ENCODE measurements around the gene FAM168A. TPM values are rescaled to one million over a fixed set of nuclear protein-coding genes. Genes with fewer than 3 reads are reported as not detected.
A peak's percentile ranks its signal among the peaks of the same experiment; 100 is the strongest.

Gene FAM168A
- total and polyA plus RNA-seq, 9 of the 15 experiments (the other 6 are each of a cell fraction or from before 2014, with no cell fraction given) = 0.44 to 7.2 (median 2.9) TPM

DNA sequence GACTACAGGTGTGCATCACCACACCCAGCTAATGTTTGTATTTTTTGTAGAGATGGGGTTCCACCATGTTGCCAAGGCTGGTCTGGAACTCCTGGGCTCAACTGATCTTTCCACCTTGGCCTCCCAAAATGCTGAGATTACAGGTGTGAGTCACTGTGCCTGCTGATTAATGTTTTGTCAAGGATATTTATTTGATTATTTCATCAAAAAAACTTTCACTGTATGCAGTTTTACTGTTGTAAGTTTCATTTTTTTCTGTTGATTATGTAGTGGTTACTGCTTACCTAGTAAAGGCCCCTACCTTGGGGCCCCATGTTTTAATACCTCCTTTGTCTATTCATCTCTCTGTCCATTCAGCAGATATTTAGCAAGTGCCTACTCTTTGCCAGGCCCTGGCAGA lies 16.7 kb upstream of the FAM168A start (continued):
- TF ChIP-seq TCF7L2 (IDR thresholded peaks at IDR 0.05; ENCODE audit: low read depth, low read length) (no peak), ATF1 (CRISPR knock-in tag; IDR thresholded peaks at IDR 0.05) (no peak), ATF1 (tag; IDR thresholded peaks at IDR 0.05) (no peak), ZFP36 (IDR thresholded peaks at IDR 0.05; ENCODE audit: low read depth, low read length, partially characterized antibody) (no peak)

DNA sequence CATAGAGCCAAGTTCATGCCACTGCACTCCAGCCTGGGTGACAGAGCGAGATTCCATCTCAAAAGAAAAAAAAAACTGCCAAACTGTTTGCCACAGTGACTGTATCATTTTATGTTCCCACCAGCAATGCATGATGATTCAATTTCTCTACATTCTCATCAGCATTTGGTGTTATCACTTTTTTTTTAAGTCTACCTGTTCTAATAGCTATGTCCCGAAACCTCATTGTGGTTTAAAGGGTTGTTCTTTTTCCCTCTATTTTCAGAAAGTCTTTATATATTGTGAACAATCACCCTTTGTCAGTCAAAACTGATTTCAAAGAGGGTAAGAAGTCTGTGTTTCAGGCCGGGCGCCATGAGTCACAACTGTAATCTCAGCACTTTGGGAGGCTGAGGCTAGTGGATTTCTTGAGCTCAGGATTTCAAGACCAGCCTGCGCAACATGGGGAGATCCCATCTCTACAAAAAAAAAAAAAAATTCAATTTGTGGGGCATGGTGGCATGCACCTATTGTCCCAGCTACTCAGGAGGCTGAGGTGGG lies 14.8 kb upstream of the FAM168A start:
- in situ Hi-C loops (cut with MboI) = no loop called here
- intact Hi-C loops (cut with micrococcal nuclease) = no loop called here
- Histone ChIP-seq H3K4me1 (replicated peaks in 1 of 2; ENCODE audit: control insufficient read depth in 2 of 2, insufficient read depth in 2 of 2, low read length in 2 of 2) (no peaks in the 10 kb centered on the region), H3K36me3 (ENCODE audit: control insufficient read depth, insufficient read depth, low read length) (no peaks in the 10 kb centered on the region), H3K9me1 (ENCODE audit: control insufficient read depth, insufficient read depth, low read length) (no peaks in the 10 kb centered on the region), H3K4me2 (ENCODE audit: insufficient read depth, low read length) (no peak overlapping the region), H3K27ac (ENCODE audit: extremely low read depth, low read depth, low read length) (no peak overlapping the region), H2AFZ (ENCODE audit: low read depth, low read length) (no peak overlapping the region), H3K79me2 (ENCODE audit: control insufficient read depth, insufficient read depth, low read length) (no peaks in the 10 kb centered on the region), H3K4me3 (no peak overlapping the region), H4K20me1 (replicated peaks; ENCODE audit: control insufficient read depth, insufficient read depth, low read length) (no peaks in the 10 kb centered on the region), H3K9ac (ENCODE audit: insufficient read depth in 1 of 2, low read depth in 2 of 2, low read length in 2 of 2) (no peak overlapping the region), H3K27me3 (ENCODE audit: control insufficient read depth in 2 of 2, insufficient read depth in 2 of 2, low read length in 2 of 2) (peaks cover 20 to 21% of the 10 kb centered on the region in 2 experiments; a peak in 4 of 5 replicates), H3K9me3 (replicated peaks; ENCODE audit: control insufficient read depth, insufficient read depth, low read depth, low read length) (0 out of 2 replicates have a peak, but pooled peaks cover 1% of the 10 kb centered on the region)
- FAIRE-seq (no peak), DNase-seq (ENCODE audit: extremely low read depth in 1 of 4, low spot score in 3 of 4) (no peak), ATAC-seq (no peak)
- CTCF ChIA-PET (ENCODE audit: low intra/inter-chr PET ratio) = interaction anchor here (0.7 kb wide), 2 partner anchors 46 to 960 kb away, joined by 3 to 4 read pairs; no protein-coding TSS in a partner anchor
- BruUV-seq (replicated peaks) = no TSS peak
- POLR2A ChIA-PET = interaction anchor here (3.2 kb wide), 1 partner anchor 13 kb away, joined by 11 read pairs; no protein-coding TSS in a partner anchor
- TF ChIP-seq KDM1A (IDR thresholded peaks at IDR 0.05) = 0 out of 4 replicates have a peak, but pooled peaks of 1 of the 2 experiments have one; percentile 37
- TF ChIP-seq RBM34 (IDR thresholded peaks at IDR 0.05; ENCODE audit: borderline replicate concordance, insufficient read depth, low read length) = no peak
- TF ChIP-seq NRF1 (conservative IDR thresholded peaks at IDR 0.05 in 1 of 2, IDR thresholded peaks at IDR 0.05 in 1 of 2) = peak; percentile 19 to 26; a peak in 2 of 4 replicates
- no peak for TF ChIP-seq MEF2D (tag; conservative IDR thresholded peaks at IDR 0.05; ENCODE audit: low read depth)
- TF ChIP-seq HDAC3 (IDR thresholded peaks at IDR 0.05; ENCODE audit: borderline replicate concordance, partially characterized antibody) = no peak
- TF ChIP-seq ZNF408 (CRISPR knock-in tag; IDR thresholded peaks at IDR 0.05; ENCODE audit: low read depth) = no peak
- 6% methylated on average over 5 of the region's 5 CpGs for WGBS (ENCODE audit: insufficient coverage, low coverage, missing lambda C conversion rate)
